ENCODE measurements around the gene OR6Q1. TPM values are rescaled to one million over a fixed set of nuclear protein-coding genes. Genes with fewer than 3 reads are reported as not detected.
A peak's percentile ranks its signal among the peaks of the same experiment; 100 is the strongest.
"Not testable (repeated sequence)": the region's sequence is repeated elsewhere in the genome, so short reads cannot be mapped to it uniquely, and the experiment has no call there.

Gene OR6Q1
- total RNA-seq, result not detected in 2 replicates

DNA sequence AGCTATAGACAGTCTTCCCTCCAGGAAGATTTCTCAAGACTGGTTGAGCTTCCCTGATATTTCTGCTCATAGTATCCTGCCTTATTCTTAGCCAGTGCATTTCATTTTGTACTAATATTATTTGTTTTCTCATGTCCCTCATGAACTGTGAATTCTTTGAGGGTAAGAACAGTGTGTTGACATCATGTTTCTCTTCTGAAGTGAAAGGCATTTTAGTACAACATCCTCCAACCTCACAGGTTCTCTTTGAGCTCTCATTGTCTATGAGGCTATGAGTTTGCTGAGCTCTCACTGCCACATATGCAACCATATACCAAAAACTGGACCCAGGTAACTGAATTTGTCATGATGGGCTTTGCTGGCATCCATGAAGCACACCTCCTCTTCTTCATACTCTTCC, at the start of gene OR6Q1:
OR6Q1 (plus strand) TSS at position 301 of the 400 bp plus-strand sequence; CDS start at position 301, 0 bp downstream.
- no peak for DNase-seq (ENCODE audit: low read depth in 2 of 2)

DNA sequence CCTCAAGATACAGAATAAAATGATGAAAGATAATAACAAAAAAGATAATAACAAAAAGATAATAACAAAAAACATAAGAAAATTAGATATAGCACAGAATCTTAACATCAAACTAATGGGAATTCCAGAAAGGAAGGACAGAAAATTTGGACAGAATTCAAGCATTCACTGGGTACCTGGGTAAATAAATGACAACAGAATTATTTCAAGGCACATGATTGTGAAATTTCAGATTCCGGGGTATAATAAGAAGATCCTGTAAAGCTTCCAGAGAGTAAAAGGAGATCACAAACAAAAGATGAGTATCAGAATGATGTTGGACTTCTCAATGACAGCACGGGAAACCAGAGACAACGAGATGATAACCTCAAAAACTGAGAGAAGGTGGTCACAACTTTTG, 49.2 kb upstream of the OR6Q1 start:
- DNase-seq (ENCODE audit: low read depth in 2 of 2), result no peak

DNA sequence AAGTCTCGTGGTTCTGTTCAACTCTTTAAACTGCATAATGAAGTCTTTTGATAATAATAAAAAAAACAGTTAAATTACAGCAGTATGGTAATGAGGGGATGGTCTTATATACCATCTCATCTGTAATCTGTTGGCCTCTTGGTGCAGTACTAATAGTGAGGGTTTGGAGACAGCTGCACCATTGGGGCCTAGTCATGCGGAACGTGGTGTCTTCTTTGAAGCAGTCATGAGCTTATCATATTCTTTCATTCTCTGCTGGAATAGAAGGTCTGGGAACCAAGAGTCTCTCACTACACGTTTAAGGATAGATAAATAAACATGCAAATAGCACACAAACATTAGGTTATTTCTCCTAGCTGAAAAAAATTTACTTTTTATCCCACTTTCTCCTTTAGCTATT, 48.0 kb upstream of the OR6Q1 start:
- no peak for DNase-seq (ENCODE audit: low read depth in 2 of 2)

DNA sequence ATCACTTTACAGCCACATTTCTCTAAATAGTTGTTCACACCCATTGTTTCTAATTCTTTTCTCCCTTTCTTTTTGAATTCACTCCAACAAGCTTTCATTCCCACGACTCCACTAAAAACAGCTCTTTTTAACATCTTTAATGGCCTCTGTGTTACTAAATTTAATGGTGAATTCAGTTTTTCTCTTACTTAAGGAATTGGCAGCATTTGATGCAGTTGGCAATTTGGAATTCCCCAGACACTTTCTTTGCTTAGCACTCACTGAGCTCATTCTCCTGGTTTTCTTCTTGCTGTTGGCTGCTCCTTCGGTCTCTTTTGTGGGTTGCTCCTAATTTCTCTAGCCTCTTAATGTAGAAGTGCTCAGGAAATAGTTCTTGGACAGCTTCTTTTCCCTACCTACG, 47.6 kb upstream of the OR6Q1 start:
- no peak for DNase-seq (ENCODE audit: low read depth in 2 of 2)

GRCh38 chr11:57999523-57999922, 31.2 kb upstream of the OR6Q1 start:
- not testable (repeated sequence) for DNase-seq (ENCODE audit: low read depth in 2 of 2)

- DNase-seq (ENCODE audit: low read depth in 2 of 2), result not testable (repeated sequence)
Observed at GRCh38 chr11:58000021-58000420, 30.7 kb upstream of the OR6Q1 start.

DNA sequence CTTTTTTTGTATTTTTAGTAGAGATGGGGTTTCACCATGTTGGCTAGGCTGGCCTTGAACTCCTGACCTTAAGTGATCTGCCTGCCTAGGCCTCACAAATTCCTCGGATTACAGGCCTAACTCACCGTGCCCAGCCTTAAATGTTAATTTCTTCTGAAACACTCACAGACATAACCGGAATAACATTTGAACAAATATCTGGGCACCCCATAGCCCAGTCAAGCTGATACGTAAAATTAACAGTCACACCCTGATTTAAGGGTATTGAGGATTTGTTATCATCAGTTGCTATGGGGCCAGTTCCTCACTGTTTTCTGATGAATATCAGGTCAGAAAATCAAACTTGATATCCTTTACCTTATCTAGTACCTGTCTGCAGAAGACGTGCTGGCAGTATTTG, 30.1 kb upstream of the OR6Q1 start:
- no peak for DNase-seq (ENCODE audit: low read depth in 2 of 2)

- DNase-seq (ENCODE audit: low read depth in 2 of 2), result peak; percentile 29 to 80
Observed at GRCh38 chr11:58003036-58003435, 27.7 kb upstream of the OR6Q1 start.

DNA sequence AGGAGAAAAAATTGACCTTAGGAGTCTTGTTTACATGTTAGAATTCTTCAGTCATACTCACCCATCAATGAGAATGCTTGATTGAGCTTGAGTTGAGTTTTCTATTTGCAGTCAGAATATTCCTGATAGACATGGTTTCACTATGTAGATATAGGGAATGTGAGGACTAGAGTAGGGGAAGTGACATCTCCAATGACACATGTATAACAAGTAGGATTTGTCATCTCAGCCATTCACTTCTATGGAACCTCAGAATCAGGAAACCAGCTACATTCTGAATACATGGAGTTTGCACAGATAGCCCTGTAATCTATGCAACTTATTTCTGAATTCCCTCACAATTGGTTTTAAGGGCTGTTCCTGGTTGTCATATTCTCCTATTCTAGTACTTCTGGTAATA, 27.2 kb upstream of the OR6Q1 start:
- DNase-seq (ENCODE audit: low read depth in 2 of 2), result peak; percentile 62 to 63

- DNase-seq (ENCODE audit: low read depth in 2 of 2), result peak; percentile 96 to 99
Observed at GRCh38 chr11:58004664-58005063, 26.1 kb upstream of the OR6Q1 start.

DNA sequence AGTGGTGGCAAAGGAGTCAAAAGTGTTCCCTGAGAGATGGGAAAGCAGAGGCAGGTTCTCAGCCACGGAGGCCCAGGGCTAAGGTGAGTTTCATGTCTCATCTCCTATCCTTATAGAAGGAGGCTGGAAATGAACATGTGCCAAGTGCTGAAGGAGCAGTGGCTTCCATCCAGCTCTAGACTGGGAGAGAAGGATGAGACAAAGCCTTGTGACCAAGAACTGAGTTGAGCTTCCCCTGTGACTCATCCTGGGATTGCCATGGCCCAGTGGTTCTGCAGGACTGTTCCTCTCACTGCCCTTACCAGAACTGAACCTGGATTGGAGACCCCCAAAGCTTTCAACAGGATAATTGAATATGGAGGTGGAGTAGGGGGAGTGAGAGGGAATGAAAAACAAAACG, 23.8 kb upstream of the OR6Q1 start:
- DNase-seq (ENCODE audit: low read depth in 2 of 2), result peak; percentile 42 to 86

DNA sequence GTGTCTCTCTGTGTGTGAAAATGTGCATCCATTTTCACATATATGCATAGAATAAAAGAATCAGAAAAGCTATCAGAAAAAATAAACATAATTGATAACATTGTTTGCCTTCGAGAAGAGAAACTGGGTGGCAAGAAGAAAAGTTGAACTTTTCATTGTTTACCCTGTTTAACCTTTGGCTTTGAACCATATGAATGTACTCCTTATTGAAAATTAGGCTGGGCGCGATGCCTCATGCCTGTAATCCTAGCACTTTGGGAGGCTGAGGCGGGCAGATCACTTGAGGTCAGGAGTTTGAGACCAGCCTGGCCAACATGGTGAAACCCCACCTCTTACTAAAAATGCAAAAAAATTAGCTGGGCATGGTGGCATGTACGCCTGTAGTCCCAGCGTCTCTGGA, 19.0 kb upstream of the OR6Q1 start:
- no peak for DNase-seq (ENCODE audit: low read depth in 2 of 2)

DNA sequence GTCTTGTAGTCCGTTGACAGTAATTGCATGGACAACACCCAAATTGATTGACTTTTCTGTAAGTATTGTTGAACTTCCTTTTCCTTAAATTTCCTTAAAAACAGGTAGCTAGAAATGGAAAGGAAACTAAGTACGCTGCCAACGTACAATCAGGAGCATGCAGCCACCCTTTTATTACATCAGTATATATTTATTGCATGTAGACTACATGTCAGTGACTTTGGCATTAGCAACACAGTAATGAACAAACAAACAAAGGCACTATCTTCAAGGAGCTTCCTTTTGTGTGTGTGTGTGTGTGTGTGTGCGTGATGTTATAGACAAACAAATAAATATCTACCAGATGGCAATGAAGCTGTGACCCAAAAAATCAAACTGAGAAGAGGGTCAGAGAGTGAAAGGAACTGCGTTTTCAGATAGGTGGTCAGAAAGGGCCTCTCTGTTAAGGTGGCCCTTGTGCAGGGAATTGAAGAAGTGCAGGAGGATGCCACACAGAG, 7.3 kb upstream of the OR6Q1 start, which contains the start of gene OR9Q1:
OR9Q1 (plus strand) TSS at position 447 of the 497 bp plus-strand sequence. CDS start 155,564 bp downstream, outside the sequence.
- peak in 1 of 2 donors; percentile 32 for DNase-seq (ENCODE audit: low read depth in 2 of 2)

DNA sequence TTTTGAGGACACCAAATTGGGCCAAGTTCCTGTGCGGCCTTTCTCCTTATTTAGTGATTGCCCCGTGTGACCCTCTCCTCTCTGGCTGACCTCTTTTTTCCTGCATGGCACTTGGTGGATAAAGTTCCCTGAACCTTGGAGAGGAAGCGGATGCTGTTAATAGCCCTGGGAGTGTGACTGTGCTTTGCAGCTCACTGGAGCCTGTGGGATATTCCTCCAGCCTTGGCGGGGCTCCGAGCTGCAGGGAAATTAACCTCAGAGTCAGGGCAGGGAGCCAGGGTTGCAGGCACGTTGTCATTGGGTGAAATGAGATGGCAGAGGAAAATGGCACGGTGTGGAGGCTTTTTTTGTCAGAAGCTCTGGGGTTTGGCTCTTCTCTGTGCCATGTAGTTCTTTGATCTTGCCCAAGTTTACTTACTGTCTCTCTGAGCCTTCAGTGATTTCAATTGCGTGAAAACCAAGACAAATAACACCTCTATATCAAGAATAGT, 6.1 kb upstream of the OR6Q1 start:
- peak; percentile 92 to 94 for DNase-seq (ENCODE audit: low read depth in 2 of 2)

DNA sequence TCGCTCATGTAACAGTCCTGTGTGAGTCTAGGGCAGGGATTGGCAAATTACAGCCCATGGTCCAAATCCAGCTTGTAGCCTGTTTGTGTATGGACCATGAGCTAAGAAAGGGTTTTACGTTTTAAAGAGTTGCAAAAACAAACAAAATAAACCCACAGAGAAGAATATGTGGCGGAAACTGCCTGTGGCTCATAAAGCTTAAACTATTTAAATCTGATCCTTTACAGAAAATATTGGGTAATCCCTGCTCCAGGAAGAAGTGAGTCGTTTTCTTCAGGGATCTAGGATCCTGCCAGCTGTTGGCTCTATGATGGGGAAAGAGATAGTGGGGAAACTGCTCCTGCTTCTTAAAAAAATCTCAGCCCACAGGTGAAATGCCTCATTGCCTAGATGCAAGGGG, 3.4 kb upstream of the OR6Q1 start:
- DNase-seq (ENCODE audit: low read depth in 2 of 2), result peak in 1 of 2 donors; percentile 3

DNA sequence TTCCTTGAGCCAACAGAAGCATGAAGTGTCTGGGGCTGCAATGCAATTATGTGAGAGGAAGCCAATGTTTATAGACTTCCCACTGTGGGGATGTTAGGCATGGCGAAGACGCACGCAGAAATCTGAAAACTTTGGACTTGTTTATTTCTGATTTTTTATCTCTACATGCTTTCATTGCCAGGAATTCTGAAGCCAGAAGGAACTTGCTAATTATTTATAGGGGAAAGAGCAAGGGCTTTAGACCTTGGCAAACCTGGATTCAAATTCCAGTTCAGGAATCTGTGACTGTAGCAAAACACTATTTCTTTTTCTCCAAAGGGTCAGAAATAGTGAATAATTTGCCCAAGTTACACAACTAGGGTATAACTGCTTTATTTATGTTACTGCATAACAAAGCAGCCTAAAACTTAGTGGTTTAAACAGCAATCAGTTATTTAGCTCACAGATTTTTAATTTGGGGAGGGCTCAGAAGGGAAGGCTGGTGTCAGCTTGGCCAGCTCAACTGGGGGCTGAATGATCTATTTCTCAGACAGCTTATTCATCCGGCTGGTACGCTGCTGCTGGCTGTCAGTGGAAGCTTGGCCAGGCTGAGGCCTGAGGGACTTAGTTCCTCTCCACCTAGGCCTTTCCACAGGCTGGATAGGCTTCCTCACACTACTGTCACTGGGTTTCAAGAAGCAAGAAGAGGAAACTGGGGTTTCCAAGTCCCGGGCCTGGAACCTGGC, 1.9 kb upstream of the OR6Q1 start:
- DNase-seq (ENCODE audit: low read depth in 2 of 2), result peak in 1 of 2 donors; percentile 80

GRCh38 chr11:58034471-58034870, 3.7 kb downstream of the OR6Q1 start:
- no peak for DNase-seq (ENCODE audit: low read depth in 2 of 2)

GRCh38 chr11:58039589-58039988, 8.8 kb downstream of the OR6Q1 start:
- DNase-seq (ENCODE audit: low read depth in 2 of 2), result no peak

GRCh38 chr11:58043379-58043778, 12.6 kb downstream of the OR6Q1 start:
- DNase-seq (ENCODE audit: low read depth in 2 of 2), result no peak

- no peak for DNase-seq (ENCODE audit: low read depth in 2 of 2)
Observed at GRCh38 chr11:58046231-58046630, 15.5 kb downstream of the OR6Q1 start.

DNA sequence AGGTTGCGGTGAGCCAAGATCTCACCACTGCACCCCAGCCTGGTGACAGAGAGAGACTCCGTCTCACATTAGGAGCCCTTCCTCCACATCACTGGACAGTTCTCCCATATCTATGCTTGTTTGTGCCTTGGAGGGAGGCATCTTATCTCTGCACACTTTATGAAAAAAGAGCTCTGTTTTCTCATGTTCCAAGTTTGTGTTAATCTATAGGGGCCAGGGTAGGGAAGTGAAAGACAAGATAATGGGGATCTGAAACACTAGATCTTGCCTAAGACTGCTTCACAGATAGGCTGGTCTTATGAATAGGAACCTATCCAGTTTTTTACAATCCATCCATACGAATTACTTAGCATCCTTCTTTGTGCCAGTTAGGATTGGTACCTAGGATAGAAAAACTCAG, 17.1 kb downstream of the OR6Q1 start:
- DNase-seq (ENCODE audit: low read depth in 2 of 2), result no peak

DNA sequence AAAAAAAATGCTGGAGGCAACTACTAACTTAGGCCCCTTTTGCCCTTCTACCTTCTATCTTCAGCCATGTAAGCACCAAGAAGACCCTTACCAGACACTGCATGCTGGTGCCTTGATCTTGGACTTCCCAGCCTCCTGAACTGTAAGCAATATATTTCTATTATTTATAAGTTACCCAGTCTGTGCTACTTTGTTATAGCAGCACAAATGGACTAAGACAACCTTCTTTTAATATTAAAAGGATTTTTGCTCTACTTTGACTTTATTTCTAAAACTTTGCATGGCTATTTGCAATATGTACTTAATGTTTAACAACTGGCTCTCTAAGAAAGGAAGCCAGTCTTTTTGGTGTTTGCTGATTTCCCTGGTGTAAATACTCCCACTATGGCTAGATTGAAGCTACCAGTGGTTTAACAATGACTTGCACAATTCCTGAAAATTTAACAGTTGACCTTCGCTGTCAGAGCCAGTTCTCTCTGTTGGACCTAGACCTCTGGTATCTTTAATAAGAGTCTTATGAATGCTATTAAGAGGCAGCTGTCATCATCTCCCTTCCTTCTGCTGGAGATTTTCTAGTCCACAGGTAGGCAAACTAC, 25.2 kb downstream of the OR6Q1 start:
- DNase-seq (ENCODE audit: low read depth in 2 of 2), result no peak

DNA sequence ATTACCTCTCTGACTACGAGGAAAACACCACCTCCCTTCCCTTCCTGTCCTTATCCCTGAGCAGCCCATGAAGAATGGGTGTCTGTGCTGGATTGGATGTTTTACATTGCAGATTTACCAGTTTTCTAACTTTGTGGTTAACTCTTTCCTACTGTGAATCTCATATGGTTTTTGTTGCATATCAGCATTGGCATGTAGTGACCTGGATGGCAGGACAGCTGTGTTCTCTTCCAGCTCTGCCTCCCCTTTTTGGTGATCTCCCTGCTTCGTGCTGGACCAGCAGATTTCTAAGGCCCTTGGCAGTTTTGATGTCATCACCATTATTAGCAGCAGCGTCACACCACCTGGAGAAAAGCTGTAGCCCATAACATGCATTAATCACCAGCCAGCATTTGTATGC, 26.7 kb downstream of the OR6Q1 start:
- DNase-seq (ENCODE audit: low read depth in 2 of 2), result no peak

Measured in lung microvascular endothelial cell (primary cell).